Lower leg skin (tissue), 3 donors: ENCODE results near the gene SORL1.
"Not testable (repeated sequence)": the region's sequence is repeated elsewhere in the genome, so short reads cannot be mapped to it uniquely, and the experiment has no call there.

Experiments used
- POLR2A ChIP-seq, 2 donors: fragments of 450-650 bp; IDR thresholded peaks; one replicate each; pipeline ENCODE4 v1.6.1; 2016 to 2017; ENCODE audit warnings: antibody characterized with exemption in 2 of 2, mild to moderate bottlenecking in 1 of 2, moderate library complexity in 1 of 2
- TF ChIP-seq, protein P1 (sequence below), 3 donors: fragments of 450-650 bp; IDR thresholded peaks; one replicate each; pipeline ENCODE4 v1.5.1; 2016; ENCODE audit warnings: antibody characterized with exemption in 3 of 3, mild to moderate bottlenecking in 3 of 3, moderate library complexity in 2 of 3

DNA sequence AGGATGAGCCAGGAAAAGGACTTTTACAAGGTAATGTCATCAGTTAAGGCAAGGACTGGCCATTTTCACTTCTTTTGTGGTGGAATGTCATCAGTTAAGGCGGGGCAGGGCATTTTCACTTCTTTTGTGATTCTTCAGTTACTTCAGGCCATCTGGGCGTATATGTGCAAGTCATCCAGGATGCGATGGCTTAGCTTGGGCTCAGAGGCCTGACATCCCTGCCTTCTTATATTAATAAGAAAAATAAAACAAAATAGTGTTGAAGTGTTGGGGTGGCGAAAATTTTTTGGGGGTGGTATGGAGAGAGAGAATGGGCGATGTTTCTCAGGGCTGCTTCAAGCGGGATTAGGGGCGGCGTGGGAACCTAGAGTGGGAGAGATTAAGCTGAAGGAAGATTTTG, 185.5 kb downstream of the SORL1 start:
- TF ChIP-seq, protein P1, sequence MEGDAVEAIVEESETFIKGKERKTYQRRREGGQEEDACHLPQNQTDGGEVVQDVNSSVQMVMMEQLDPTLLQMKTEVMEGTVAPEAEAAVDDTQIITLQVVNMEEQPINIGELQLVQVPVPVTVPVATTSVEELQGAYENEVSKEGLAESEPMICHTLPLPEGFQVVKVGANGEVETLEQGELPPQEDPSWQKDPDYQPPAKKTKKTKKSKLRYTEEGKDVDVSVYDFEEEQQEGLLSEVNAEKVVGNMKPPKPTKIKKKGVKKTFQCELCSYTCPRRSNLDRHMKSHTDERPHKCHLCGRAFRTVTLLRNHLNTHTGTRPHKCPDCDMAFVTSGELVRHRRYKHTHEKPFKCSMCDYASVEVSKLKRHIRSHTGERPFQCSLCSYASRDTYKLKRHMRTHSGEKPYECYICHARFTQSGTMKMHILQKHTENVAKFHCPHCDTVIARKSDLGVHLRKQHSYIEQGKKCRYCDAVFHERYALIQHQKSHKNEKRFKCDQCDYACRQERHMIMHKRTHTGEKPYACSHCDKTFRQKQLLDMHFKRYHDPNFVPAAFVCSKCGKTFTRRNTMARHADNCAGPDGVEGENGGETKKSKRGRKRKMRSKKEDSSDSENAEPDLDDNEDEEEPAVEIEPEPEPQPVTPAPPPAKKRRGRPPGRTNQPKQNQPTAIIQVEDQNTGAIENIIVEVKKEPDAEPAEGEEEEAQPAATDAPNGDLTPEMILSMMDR (IDR thresholded peaks at IDR 0.05): not testable (repeated sequence)
- TF ChIP-seq POLR2A (IDR thresholded peaks at IDR 0.05): not testable (repeated sequence)
